Stimulated activated naive CD4-positive, alpha-beta T cell treated with Interleukin-2 at 50 U/mL for 16 hours (primary cell): ENCODE results near the gene RAB43.
A peak's percentile ranks its signal among the peaks of the same experiment; 100 is the strongest.
"Not testable (repeated sequence)": the region's sequence is repeated elsewhere in the genome, so short reads cannot be mapped to it uniquely, and the experiment has no call there.

ENCODE experiments used
- DNase-seq: peaks from one replicate; lab custom pipeline; 2025; lab: John Stamatoyannopoulos, UW

RAB43 gene

GRCh38 chr3:129122412-129123011 lies 908 bp upstream of the RAB43 start:
- no peak for DNase-seq

DNA sequence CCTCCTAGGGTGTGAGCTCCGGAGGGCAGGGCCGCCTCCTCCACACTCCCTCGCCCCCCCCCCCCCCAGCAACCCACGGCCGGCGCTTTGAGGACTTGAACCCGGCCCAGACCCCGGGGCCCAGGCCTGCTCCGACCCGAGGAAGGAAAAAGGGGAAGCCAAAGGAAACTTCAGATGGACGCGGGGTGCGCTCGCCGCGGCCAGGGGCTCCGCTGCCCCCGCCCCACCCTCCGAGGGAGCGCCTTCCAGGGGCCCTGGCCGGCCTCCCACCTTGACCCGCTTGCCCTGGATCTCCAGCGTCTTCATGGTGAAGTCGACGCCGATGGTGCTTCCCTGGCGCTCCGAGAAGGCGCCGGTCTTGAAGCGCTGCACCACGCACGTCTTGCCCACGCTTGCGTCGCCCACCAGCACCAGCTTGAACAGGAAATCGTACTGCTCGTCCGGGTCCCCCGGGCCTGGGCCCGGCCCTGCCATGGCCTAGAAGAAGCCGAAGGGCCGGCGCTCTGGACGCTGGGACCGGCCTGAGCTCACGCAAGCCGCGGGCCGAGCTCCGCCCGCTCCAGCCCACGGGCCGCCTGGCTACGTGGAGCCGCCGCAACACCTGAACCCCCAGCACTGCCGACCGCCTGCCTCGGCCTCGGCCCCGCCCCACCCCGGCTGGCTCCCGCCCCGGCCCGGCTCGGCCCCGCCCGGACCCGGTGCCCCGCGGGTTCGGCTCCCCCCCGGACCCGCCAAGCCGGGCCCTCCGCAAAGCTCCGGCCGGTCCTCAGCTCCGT lies 400 bp downstream of the RAB43 start:
- DNase-seq: peak; percentile 50

DNA sequence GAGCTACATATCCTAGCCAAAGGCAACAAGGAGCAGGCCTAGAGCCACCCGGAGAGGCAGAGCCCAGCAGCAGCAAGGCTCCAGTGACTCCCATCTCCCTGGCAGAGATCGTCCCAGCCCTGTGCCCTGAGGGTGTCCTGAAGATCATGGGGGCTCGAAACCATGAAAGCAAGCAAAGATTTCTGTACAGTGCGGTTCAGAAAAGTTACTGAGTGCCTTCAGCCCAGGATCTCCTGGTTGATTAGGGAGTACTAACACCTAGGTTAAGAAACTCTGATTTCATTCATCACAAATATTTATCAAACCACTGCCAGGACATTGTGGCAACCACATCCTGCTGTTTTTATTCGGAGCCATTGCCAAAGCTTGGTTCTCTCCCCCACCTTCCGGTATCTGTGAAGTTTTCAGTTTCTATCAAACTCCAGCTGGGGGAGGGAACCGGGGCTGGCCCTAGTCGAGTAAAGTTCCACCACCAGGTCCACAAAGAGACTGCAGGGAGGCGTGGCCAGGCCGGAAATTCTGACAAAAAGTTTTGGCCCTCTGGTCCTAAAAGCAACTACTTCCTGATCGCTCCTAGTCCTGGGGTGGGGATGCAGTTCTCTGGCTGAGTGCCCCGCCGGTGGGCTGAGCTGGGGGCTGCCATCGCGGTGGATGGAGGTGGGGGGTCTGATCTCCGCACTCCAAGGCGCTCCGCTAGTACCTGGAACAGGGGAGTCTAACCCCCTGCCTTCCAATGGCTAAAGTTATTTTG lies 1.2 kb downstream of the RAB43 start:
- peak; percentile 92 for DNase-seq

DNA sequence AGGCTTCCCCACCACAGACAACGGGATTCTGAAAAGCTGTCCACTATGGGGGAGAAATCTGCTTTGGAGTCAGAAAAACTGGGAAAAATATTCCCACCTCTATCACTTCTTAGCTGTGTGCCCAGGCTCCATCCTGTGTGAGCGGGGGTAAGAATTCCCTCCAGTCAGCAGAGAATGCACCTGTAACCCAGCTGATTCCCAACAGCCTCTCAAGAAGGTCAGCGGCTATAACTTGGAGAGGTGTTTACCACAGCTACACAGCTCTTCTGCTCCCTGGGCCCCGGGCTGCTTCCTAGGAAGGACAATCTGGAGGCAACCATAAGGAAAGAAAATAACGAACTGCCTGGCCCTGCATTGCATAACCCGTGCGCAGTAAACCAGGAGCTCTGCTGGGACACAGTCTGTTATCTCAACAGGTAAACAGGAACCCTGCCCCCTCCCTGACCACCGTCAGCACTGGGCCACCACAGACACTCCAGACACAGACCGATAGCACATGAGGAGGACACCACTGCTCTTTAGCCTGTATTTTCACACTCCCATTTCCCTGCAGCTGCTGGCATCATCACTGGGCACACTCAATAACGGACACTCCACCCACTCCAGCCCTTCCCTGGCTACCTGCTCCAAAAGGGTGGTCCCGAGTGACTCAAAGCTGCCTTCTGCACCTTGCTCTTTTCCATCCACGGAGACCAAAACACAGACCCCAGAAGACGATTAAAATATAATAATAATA lies 2.1 kb downstream of the RAB43 start:
- no peak for DNase-seq

DNA sequence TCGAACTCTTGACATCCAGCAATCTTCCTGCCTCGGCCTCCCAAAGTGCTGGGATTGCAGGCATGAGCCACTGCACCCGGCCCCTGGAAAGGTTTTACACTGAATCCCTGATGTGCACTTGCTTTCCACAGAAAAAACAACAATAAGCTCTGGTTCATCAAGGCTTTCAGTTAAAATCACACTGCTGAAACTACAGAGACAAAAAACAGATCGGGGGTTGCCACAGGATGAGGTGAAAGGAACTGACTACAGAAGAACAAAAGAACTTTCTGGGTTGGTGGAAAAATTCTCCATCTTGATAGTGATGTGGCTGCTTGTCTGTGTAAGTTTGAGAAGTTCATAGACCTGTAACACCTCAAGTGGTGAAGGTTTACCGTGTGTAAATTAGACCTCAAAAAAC lies 2.9 kb downstream of the RAB43 start:
- peak; percentile 28 for DNase-seq

DNA sequence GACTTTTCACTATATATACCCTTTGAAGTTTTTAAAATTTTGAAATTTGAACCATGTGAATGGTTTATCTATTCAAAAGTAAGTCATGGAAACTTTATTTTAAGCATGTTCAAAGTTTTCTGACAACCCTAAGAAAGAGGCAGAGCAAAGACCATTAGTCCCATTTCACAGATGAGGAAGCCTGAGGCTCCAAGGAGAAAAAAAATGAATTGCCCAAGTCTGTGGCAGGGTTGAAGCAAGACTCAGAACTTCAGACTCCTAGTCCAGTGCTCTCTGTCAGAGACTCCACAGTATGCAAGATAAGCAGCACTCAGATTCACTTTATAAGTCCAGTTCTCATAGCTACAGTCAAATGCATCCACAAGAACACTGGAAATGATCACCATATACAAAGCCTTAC lies 4.5 kb downstream of the RAB43 start:
- no peak for DNase-seq

DNA sequence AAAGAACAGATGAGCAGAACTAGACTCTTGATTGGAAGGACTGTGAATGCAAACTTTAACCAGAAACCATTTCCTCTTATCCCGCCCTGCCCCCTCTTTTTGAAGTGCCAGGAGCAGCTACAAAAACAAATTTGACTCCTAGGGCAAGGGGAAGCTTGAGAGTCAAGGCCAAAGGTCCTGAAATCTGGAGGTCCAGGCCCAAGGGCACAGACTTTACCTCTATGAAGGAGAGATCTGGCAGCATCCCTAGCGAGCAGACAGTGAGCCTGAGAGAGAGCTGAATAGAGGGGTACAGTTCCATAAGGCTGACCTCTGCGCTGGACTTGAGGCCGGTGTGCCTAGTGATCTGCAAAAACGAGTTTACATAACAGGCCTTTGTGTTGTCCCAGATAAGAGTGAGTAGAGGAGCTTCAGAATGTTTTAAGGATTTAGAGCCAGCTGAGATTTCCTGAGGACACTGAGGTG lies 5.1 kb downstream of the RAB43 start:
- DNase-seq: no peak

GRCh38 chr3:129114455-129114854 lies 7.1 kb downstream of the RAB43 start:
- no peak for DNase-seq

- no peak for DNase-seq
Measured at GRCh38 chr3:129112308-129113052, 9.1 kb downstream of the RAB43 start.

GRCh38 chr3:129111076-129111780 lies 10.4 kb downstream of the RAB43 start:
- not testable (repeated sequence) for DNase-seq

GRCh38 chr3:129107793-129108192 lies 13.8 kb downstream of the RAB43 start:
- no peak for DNase-seq

GRCh38 chr3:129106866-129107565 lies 14.6 kb downstream of the RAB43 start:
- no peak for DNase-seq

DNA sequence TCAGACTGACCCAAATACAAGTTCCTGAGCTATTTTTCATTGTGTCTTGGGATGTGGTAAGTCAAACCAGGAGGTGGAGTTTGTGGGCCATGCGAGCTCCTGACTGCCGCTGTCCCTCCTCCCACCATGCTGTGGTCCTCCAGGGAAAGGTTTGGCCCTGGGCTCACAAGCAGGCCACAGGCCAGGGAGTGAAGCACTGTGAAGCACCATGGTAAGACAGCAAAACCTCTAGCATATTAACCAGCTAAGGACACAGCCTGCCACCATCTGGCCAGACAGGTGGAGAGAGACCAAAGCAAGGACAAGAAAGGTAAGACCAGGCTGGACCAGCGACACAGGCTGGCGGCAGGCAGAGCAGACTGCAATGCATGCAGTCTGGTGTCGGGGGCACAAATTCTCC lies 15.3 kb downstream of the RAB43 start:
- DNase-seq: no peak

- DNase-seq: no peak
Measured at GRCh38 chr3:129105862-129106261, 15.7 kb downstream of the RAB43 start.

DNA sequence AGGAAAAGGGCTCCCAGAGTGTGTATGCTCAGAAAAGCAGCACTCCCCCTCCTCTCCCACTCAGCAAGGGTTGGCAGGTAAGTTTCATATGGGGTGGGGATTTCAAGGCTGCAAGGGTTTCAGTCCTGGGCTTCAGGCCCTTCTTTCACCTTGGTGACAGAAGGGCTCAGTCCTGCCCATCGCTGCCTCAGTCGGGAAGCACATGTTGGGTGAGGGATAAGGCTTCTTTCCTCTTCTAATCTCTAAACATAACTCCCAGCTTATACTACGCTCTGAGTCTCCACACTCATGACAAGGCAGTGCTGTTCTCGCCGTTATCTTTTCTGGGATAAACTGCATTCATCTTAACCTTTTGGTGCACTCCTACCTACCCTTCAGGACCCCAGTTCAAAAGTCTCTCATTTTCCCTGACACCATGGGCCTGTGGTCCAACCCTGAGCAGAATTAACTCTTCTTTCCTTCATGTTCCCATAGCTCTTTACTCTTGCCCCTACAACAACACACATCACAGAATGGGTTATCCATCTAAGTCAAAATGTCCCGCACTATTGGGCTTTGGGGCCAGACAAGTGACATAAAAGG lies 17.0 kb downstream of the RAB43 start:
- no peak for DNase-seq

DNA sequence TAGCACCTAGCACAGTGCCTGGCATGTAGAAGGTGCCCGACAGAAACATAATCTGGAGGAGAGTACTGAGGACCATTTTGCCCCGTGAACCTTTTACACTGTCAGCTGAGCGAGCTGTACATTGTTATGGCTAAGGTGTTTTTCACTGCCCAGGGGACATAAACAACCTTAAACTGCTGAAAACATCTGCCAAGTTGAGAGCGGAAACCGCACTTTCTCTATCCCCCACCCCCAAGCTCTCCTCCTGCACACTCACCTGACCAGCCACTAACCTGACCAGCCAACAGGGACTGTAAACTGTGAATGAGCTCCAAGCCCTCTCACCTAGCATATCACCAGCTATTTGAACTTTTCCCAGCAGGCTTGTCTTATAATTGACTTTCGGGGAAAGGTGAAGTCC lies 17.6 kb downstream of the RAB43 start:
- DNase-seq: no peak

GRCh38 chr3:129103296-129103695 lies 18.3 kb downstream of the RAB43 start:
- no peak for DNase-seq

GRCh38 chr3:129101370-129102138 lies 20.1 kb downstream of the RAB43 start:
- no peak for DNase-seq

DNA sequence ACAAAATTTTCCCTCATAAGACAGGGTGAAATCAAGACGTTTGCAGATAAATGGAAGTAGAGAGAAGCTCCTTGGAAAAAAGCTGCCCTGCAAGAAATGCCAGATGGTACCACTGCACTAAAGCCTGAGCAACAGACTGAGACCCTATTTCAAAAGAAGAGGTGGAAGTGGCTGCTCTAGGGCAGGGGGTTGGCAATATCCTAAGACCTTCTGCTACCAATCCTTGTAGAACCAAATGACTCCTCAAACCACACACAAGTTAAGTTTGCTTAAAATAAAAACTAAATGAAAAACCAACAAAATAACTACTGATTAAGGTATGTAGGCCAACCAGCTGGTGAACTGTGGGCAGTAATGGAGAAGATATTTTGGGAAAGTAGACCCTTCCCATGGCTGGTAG lies 21.3 kb downstream of the RAB43 start:
- no peak for DNase-seq
